Caki2 (cell line): ENCODE data around the gene KCNJ12. TPM values are rescaled to one million over a fixed set of nuclear protein-coding genes. Genes with fewer than 3 reads are reported as not detected.

Experiments used
- DNase-seq: peaks from one replicate; pipeline ENCODE4 v3.0.0-alpha.2; 2015; ENCODE audit warnings: low read depth
- in situ Hi-C: cut with HindIII; loops from 2 replicates; pipeline ENCODE4 v1.10.0; 2016; ENCODE audit warnings: low sequenced_read_pairs, low pct_unique_long_range_greater_than_20kb, mixed read lengths
- total RNA-seq: library from RNA; depleted of rRNA; stranded (reverse); fragments of >200 nt; shearing (Covaris generic); gene quantifications from 2 replicates; pipeline ENCODE4 v1.2.3, GENCODE V29; 2014; ENCODE audit warnings: low replicate concordance; rRNA removed

Gene KCNJ12
- total RNA-seq, 1 experiment from 2014 or later, result 0.07 TPM

GRCh38 chr17:21467739-21468490, 91.8 kb downstream of the KCNJ12 start:
- no peak for DNase-seq
- in situ Hi-C loops, result no loop called here

Other genes with a start within 250 kb of the KCNJ12 start
- 12.3 and 21.2 TPM in 2 replicates for gene DHRS7B, start 249.4 kb upstream of the KCNJ12 start, total RNA-seq
- 25.4 and 29.5 TPM in 2 replicates for gene TMEM11, start 162.2 kb upstream of the KCNJ12 start, total RNA-seq
- 0.10 TPM in 1 of 2 replicates, not detected in the other for gene NATD1, start 122.9 kb upstream of the KCNJ12 start, total RNA-seq
- 24.6 and 28.6 TPM in 2 replicates for gene MAP2K3, start 91.6 kb upstream of the KCNJ12 start, total RNA-seq